ENCODE results near the gene TNS3. TPM values are rescaled to one million over a fixed set of nuclear protein-coding genes. Genes with fewer than 3 reads are reported as not detected.

Gene TNS3
- total RNA-seq, 4 donors from 2014 or later, result 34.6 to 52.5 (median 48.6) TPM

DNA sequence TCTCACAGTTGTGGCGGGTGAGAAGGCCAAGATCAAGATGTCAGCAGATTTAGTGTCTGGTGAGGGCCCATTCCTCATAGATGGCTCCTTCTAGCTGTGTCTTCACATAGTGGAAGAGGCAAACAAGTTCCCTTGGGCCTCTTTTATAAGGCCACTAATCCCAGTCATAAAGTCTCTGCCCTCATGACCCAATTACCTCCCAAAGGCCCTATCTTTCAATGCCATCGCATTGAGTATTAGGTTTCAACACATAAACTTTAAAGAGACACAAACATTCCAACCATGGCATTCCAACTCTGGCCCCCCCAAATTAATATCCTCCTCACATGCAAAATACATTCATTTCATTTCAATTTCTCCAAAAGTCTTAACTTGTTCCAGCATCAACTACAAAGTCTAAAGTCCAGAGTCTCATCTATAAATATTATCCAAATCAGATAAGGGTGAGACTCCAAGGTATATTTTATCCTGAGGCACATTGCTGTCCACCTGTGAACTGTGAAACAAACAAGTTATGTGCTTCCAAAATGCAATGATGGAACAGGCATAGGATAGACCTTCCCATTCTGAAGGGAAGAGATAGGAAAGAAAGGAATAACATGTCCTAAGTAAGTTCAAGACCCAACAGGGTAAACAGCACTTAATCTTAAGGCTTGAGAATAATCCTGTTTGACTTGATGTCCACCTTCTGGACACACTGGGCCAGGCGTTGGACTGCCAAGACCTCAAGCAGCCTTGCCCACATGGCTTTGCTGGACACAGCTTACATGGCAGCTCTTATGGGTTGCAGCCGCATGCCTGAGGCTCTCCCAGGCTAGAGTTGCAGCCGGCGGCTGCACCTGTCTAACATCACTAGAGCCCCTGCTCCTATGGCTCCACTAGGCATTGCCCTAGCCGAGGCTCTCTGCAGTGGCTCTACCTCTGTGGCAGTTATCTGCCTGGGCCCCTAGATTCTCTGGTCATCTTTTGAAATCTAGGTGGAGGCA is 312.8 kb downstream of the TNS3 start:
- no peak overlapping the region for H3K27ac ChIP-seq (replicated peaks in 1 of 4)
- TF ChIP-seq CTCF (IDR thresholded peaks at IDR 0.05) (no peak), EP300 (IDR thresholded peaks at IDR 0.05) (no peak), POLR2A (IDR thresholded peaks at IDR 0.05; ENCODE audit: low read depth) (no peak), POLR2AphosphoS5 (IDR thresholded peaks at IDR 0.05) (no peak)
- DNase-seq (ENCODE audit: extremely low spot score), result no peak
- intact Hi-C loops (cut with DNase I), result loop anchor here (10.0 kb wide), 1 partner anchor 166 kb away; no protein-coding TSS in a partner anchor
- peaks cover 3 to 13% (median 12%) of the 10 kb centered on the region in 4 donors for H3K4me1 ChIP-seq
- no peaks in the 10 kb centered on the region for H3K36me3 ChIP-seq
- 89% methylated on average over 4 of the region's 7 CpGs for WGBS
- peaks cover 0 to 4% (median 0%) of the 10 kb centered on the region in 4 donors for H3K9me3 ChIP-seq
- peaks cover 0 to 4% (median 0%) of the 10 kb centered on the region in 4 donors for H3K27me3 ChIP-seq
- no peak overlapping the region for H3K4me3 ChIP-seq

DNA sequence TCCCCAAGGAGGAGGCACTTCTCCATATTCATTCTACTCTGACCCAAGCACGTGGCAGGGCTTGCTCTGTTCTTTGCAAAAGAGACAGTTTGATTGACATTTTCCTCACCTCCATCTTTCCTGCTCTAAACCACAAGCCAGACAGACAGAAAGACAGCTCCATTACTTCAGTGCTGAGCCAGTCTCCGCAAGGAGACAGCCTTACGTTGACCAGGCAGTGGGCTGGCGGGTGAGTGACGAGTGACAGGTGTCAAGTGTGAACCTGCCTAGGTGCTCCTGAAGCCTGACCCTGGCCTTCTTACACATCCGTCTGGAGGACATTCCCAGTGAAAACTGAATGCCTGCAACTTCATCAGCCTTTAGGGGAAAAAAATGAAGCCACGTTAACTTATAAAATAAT is 314.6 kb downstream of the TNS3 start:
- no peak for DNase-seq (ENCODE audit: extremely low spot score)
- Histone ChIP-seq H3K27ac (replicated peaks in 1 of 4) (no peak overlapping the region), H3K27me3 (peaks cover 0 to 4% (median 0%) of the 10 kb centered on the region in 4 donors), H3K4me3 (no peak overlapping the region), H3K9me3 (peaks cover 0 to 4% (median 0%) of the 10 kb centered on the region in 4 donors), H3K4me1 (peaks cover 3 to 13% (median 12%) of the 10 kb centered on the region in 4 donors), H3K36me3 (no peaks in the 10 kb centered on the region)
- TF ChIP-seq EP300 (IDR thresholded peaks at IDR 0.05) (no peak), POLR2AphosphoS5 (IDR thresholded peaks at IDR 0.05) (no peak), POLR2A (IDR thresholded peaks at IDR 0.05; ENCODE audit: low read depth) (no peak), CTCF (IDR thresholded peaks at IDR 0.05) (no peak)
- WGBS, result 94% methylated on average over 7 of the region's 7 CpGs
- intact Hi-C loops (cut with DNase I), result loop anchor here (2.0 to 10.0 kb wide), 2 partner anchors 167 to 551 kb away; no protein-coding TSS in a partner anchor

- WGBS, result 88% methylated on average over 5 of the region's 6 CpGs
- no peak for DNase-seq (ENCODE audit: extremely low spot score)
Observed at GRCh38 chr7:47266799-47267198, 315.1 kb downstream of the TNS3 start.

DNA sequence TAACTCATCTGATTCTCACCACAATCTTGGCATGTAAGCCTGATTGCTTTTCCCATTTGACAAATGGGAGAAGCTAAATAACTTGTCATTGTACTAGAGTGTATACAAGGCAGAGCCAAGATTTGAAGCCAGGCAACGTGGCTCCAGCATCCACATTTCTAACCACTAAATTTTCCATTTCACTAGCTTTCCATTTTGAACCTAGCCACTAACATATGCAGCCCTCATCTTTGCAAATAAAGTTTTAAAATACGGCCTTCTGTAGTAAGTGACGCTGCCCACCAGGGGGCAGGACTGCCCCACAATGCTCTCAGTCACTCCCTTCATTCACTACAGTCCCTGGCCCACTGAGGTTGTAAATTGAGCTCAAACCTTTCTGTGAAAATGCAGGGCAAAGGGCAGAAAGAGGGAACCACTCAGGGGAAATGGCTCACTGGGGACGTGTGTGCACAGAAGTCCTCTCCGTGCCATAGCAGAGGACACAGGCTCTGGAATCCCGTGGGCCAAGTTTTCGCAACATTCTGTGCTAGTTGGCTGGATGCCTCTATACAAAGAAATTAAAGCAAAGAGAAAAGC is 315.7 kb downstream of the TNS3 start:
- Histone ChIP-seq H3K27me3 (peaks cover 0 to 4% (median 0%) of the 10 kb centered on the region in 4 donors), H3K4me1 (peaks cover 3 to 13% (median 12%) of the 10 kb centered on the region in 4 donors), H3K36me3 (no peaks in the 10 kb centered on the region), H3K4me3 (no peak overlapping the region), H3K9me3 (peaks cover 0 to 4% (median 0%) of the 10 kb centered on the region in 4 donors), H3K27ac (replicated peaks in 1 of 4) (no peak overlapping the region)
- TF ChIP-seq POLR2A (IDR thresholded peaks at IDR 0.05; ENCODE audit: low read depth) (no peak), POLR2AphosphoS5 (IDR thresholded peaks at IDR 0.05) (peak in 1 of 2 donors; percentile 20), EP300 (IDR thresholded peaks at IDR 0.05) (no peak), CTCF (IDR thresholded peaks at IDR 0.05) (peak; percentile 90 to 95 (median 91))
- 29% methylated on average over 7 of the region's 7 CpGs for WGBS
- no peak for DNase-seq (ENCODE audit: extremely low spot score)
- intact Hi-C loops (cut with DNase I), result loop anchor here (2.0 to 10.0 kb wide), 2 partner anchors 169 to 553 kb away; no protein-coding TSS in a partner anchor

More at GRCh38 chr7:47266799-47267198, 315.1 kb downstream of the TNS3 start:
- intact Hi-C loops (cut with DNase I), result loop anchor here (2.0 to 10.0 kb wide), 2 partner anchors 168 to 552 kb away; no protein-coding TSS in a partner anchor
- Histone ChIP-seq H3K36me3 (no peaks in the 10 kb centered on the region), H3K4me3 (no peak overlapping the region), H3K4me1 (peaks cover 3 to 13% (median 12%) of the 10 kb centered on the region in 4 donors), H3K9me3 (peaks cover 0 to 4% (median 0%) of the 10 kb centered on the region in 4 donors), H3K27ac (replicated peaks in 1 of 4) (peak overlapping the region in 1 of 4 donors; percentile 45), H3K27me3 (peaks cover 0 to 4% (median 0%) of the 10 kb centered on the region in 4 donors)
- TF ChIP-seq EP300 (IDR thresholded peaks at IDR 0.05), result no peak
- TF ChIP-seq POLR2A (IDR thresholded peaks at IDR 0.05; ENCODE audit: low read depth), result no peak
- no peak for TF ChIP-seq POLR2AphosphoS5 (IDR thresholded peaks at IDR 0.05)
